ENCODE measurements around the gene CADM2.
A peak's percentile ranks its signal among the peaks of the same experiment; 100 is the strongest.

The CADM2 gene

GRCh38 chr3:84985795-84986194 is 27.0 kb downstream of the CADM2 start:
- DNase-seq: no peak

- peak; percentile 16 for DNase-seq
Measured at GRCh38 chr3:84987706-84988504, 29.1 kb downstream of the CADM2 start.

GRCh38 chr3:84989102-84989501 is 30.3 kb downstream of the CADM2 start:
- no peak for DNase-seq

GRCh38 chr3:84991422-84991900 is 32.7 kb downstream of the CADM2 start:
- no peak for DNase-seq

- no peak for DNase-seq
Measured at GRCh38 chr3:84993956-84994355, 35.2 kb downstream of the CADM2 start.

- DNase-seq: no peak
Measured at GRCh38 chr3:84998545-84998944, 39.8 kb downstream of the CADM2 start.

GRCh38 chr3:85003479-85003878 is 44.7 kb downstream of the CADM2 start:
- DNase-seq: no peak

- DNase-seq: no peak
Measured at GRCh38 chr3:85004147-85004546, 45.4 kb downstream of the CADM2 start.

GRCh38 chr3:85005946-85006345 is 47.2 kb downstream of the CADM2 start:
- peak; percentile 20 for DNase-seq

- no peak for DNase-seq
Measured at GRCh38 chr3:85007195-85008094, 48.7 kb downstream of the CADM2 start.

GRCh38 chr3:85020828-85021227 is 62.0 kb downstream of the CADM2 start:
- DNase-seq: no peak

- no peak for DNase-seq
Measured at GRCh38 chr3:85030052-85030451, 71.3 kb downstream of the CADM2 start.

- no peak for DNase-seq
Measured at GRCh38 chr3:85037203-85037602, 78.4 kb downstream of the CADM2 start.

- DNase-seq: no peak
Measured at GRCh38 chr3:85041001-85041400, 82.2 kb downstream of the CADM2 start.

GRCh38 chr3:85041562-85042055 is 82.8 kb downstream of the CADM2 start:
- DNase-seq: no peak

- DNase-seq: no peak
Measured at GRCh38 chr3:85050821-85051220, 92.0 kb downstream of the CADM2 start.

GRCh38 chr3:85051786-85052185 is 93.0 kb downstream of the CADM2 start:
- no peak for DNase-seq

- no peak for DNase-seq
Measured at GRCh38 chr3:85053626-85054025, 94.8 kb downstream of the CADM2 start.

GRCh38 chr3:85054579-85054978 is 95.8 kb downstream of the CADM2 start:
- DNase-seq: no peak

GRCh38 chr3:85068911-85069310 is 110.1 kb downstream of the CADM2 start:
- DNase-seq: no peak

- no peak for DNase-seq
Measured at GRCh38 chr3:85074003-85074402, 115.2 kb downstream of the CADM2 start.

GRCh38 chr3:85075663-85076062 is 116.9 kb downstream of the CADM2 start:
- DNase-seq: no peak

GRCh38 chr3:85077018-85077417 is 118.2 kb downstream of the CADM2 start:
- DNase-seq: no peak

All from NCI-H345 (cell line).